H1 (cell line): ENCODE results near the gene OPA3. TPM values are rescaled to one million over a fixed set of nuclear protein-coding genes. Genes with fewer than 3 reads are reported as not detected.
A peak's percentile ranks its signal among the peaks of the same experiment; 100 is the strongest.

Experiments
- CTCF ChIA-PET: fragments of 300-600 bp; sonication (Branson Sonifier 250); formaldehyde crosslinking; loops from one replicate; lab custom pipeline; 2021; ENCODE audit not compliant: partially characterized antibody; lab: Charles Lee
- POLR2A ChIA-PET: fragments of 300-600 bp; sonication (Branson Sonifier 250); formaldehyde crosslinking; loops from one replicate; lab custom pipeline; 2021; ENCODE audit warnings: inconsistent platforms; ENCODE audit not compliant: partially characterized antibody; lab: Charles Lee
- DNase-seq, 2 experiments: peaks; one replicate each; pipeline versions ENCODE4 v3.0.0 to v3.0.0-alpha.2; 2010 to 2022; ENCODE audit warnings: low spot score in 2 of 2, low read depth in 1 of 2, mixed read lengths in 1 of 2
- FAIRE-seq: peaks from 2 replicates; lab custom pipeline; 2011; peaks lifted over from hg19 to GRCh38; lab: Jason Lieb, UNC
- H2AFZ ChIP-seq: 2 replicates; pipeline ENCODE4 v1.8.1; 2012; ENCODE audit warnings: low read length, inconsistent platforms
- H2AK5ac ChIP-seq: 2 replicates; pipeline ENCODE4 v1.6.1; 2013; ENCODE audit warnings: low read depth, low read length
- H2BK120ac ChIP-seq: replicated peaks from 2 replicates; pipeline ENCODE3; 2013; ENCODE audit warnings: low read depth, low read length, inconsistent platforms
- H2BK12ac ChIP-seq: 2 replicates; pipeline ENCODE4 v1.6.1; 2013; ENCODE audit warnings: low read depth, low read length
- H2BK15ac ChIP-seq: 2 replicates; pipeline ENCODE4 v1.6.1; 2013; ENCODE audit warnings: low read length
- H2BK20ac ChIP-seq: 2 replicates; pipeline ENCODE4 v1.6.1; 2013; ENCODE audit warnings: low read length
- H2BK5ac ChIP-seq: 2 replicates; pipeline ENCODE4 v1.6.1; 2013; ENCODE audit warnings: low read depth, low read length
- H3K14ac ChIP-seq: 2 replicates; pipeline ENCODE4 v1.6.1; 2013; ENCODE audit warnings: inconsistent platforms; ENCODE audit not compliant: insufficient read length
- H3K18ac ChIP-seq: 2 replicates; pipeline ENCODE4 v1.6.1; 2013; ENCODE audit warnings: low read length; ENCODE audit errors: extremely low read depth
- H3K23ac ChIP-seq: 2 replicates; pipeline ENCODE4 v1.6.1; 2013; ENCODE audit warnings: inconsistent platforms; ENCODE audit not compliant: insufficient read length
- H3K23me2 ChIP-seq: 2 replicates; pipeline ENCODE4 v1.6.1; 2013; ENCODE audit warnings: low read depth, low read length
- H3K27ac ChIP-seq: 2 replicates; pipeline ENCODE4 v1.6.1; 2011; ENCODE audit warnings: low read depth, low read length, inconsistent platforms
- H3K27me3 ChIP-seq, 4 experiments: replicated peaks in 1 of 4; 1 replicate in 1 of 4; 2 replicates in 3 of 4; pipeline versions ENCODE4 v1.6.1 to v1.8.1; 2011 to 2013; ENCODE audit warnings: low read length in 3 of 4, mild to moderate bottlenecking in 3 of 4, inconsistent platforms in 2 of 4, mixed read lengths in 2 of 4, moderate library complexity in 1 of 4; ENCODE audit not compliant: control insufficient read depth in 3 of 4, insufficient read depth in 3 of 4; ENCODE audit errors: extremely low read depth in 1 of 4
- H3K36me3 ChIP-seq, 4 experiments: 2 replicates each; pipeline versions ENCODE4 v1.6.1 to v1.8.1; 2011 to 2013; ENCODE audit warnings: mild to moderate bottlenecking in 4 of 4, low read length in 3 of 4, moderate library complexity in 2 of 4, control low read depth in 1 of 4, inconsistent platforms in 1 of 4; ENCODE audit not compliant: insufficient read depth in 4 of 4, control insufficient read depth in 2 of 4
- H3K4ac ChIP-seq: replicated peaks from 2 replicates; pipeline ENCODE3; 2013; ENCODE audit warnings: low read length, low read depth, mixed read lengths, inconsistent platforms; ENCODE audit not compliant: insufficient read length
- H3K4me1 ChIP-seq, 4 experiments: replicated peaks in 1 of 4; 1 replicate in 1 of 4; 2 replicates in 3 of 4; pipeline versions ENCODE4 v1.6.1 to v1.8.1; 2011 to 2013; ENCODE audit warnings: low read length in 3 of 4, inconsistent platforms in 2 of 4, mixed read lengths in 1 of 4; ENCODE audit not compliant: insufficient read depth in 4 of 4, control insufficient read depth in 3 of 4
- H3K4me2 ChIP-seq, 2 experiments: 2 replicates each; pipeline versions ENCODE4 v1.6.1 to v1.8.1; 2011 to 2013; ENCODE audit warnings: low read depth in 2 of 2, low read length in 2 of 2, control low read depth in 1 of 2, inconsistent platforms in 1 of 2, mild to moderate bottlenecking in 1 of 2; ENCODE audit not compliant: insufficient read depth in 1 of 2
- H3K4me3 ChIP-seq, 4 experiments: fragments of 200-600, 300-600 bp in 1 of 4; sonication (generic), shearing (Covaris generic), sonication (Bioruptor Twin) in 1 of 4; 2 replicates each; pipeline versions ENCODE4 v1.5.1 to v1.8.1; 2011 to 2016; ENCODE audit warnings: low read length in 4 of 4, low read depth in 3 of 4, control low read depth in 2 of 4, inconsistent platforms in 2 of 4, mild to moderate bottlenecking in 2 of 4, mixed read lengths in 1 of 4, moderate library complexity in 1 of 4; ENCODE audit not compliant: insufficient read depth in 2 of 4; ENCODE audit errors: extremely low read depth in 1 of 4
- H3K56ac ChIP-seq: replicated peaks from 2 replicates; pipeline ENCODE3; 2013; ENCODE audit warnings: low read depth, mild to moderate bottlenecking, mixed read lengths, low read length, inconsistent platforms; ENCODE audit not compliant: insufficient read length
- H3K79me1 ChIP-seq: 2 replicates; pipeline ENCODE4 v1.6.1; 2013; ENCODE audit warnings: low read depth, low read length, control low read depth
- H3K79me2 ChIP-seq, 2 experiments: 2 replicates each; pipeline versions ENCODE4 v1.6.1 to v1.8.1; 2012 to 2013; ENCODE audit warnings: low read length in 2 of 2, mild to moderate bottlenecking in 2 of 2, inconsistent platforms in 1 of 2; ENCODE audit not compliant: insufficient read depth in 2 of 2, control insufficient read depth in 1 of 2
- H3K9ac ChIP-seq, 4 experiments: replicated peaks in 1 of 4; 1 replicate in 1 of 4; 2 replicates in 3 of 4; pipeline versions ENCODE4 v1.6.1 to v1.8.1; 2011 to 2013; ENCODE audit warnings: low read depth in 3 of 4, low read length in 3 of 4, control low read depth in 2 of 4, mild to moderate bottlenecking in 2 of 4, moderate library complexity in 2 of 4, inconsistent platforms in 1 of 4; ENCODE audit errors: extremely low read depth in 1 of 4
- H3K9me3 ChIP-seq, 2 experiments: 2 replicates each; pipeline versions ENCODE4 v1.6.1 to v1.8.1; 2012 to 2013; ENCODE audit warnings: mild to moderate bottlenecking in 2 of 2, moderate library complexity in 2 of 2, control low read depth in 1 of 2, inconsistent platforms in 1 of 2, low read depth in 1 of 2, low read length in 1 of 2, mixed read lengths in 1 of 2; ENCODE audit not compliant: insufficient read depth in 2 of 2
- H4K20me1 ChIP-seq, 2 experiments: replicated peaks in 1 of 2; 2 replicates each; pipeline versions ENCODE3 to v1.8.1; 2011 to 2013; ENCODE audit warnings: inconsistent platforms in 2 of 2, low read length in 2 of 2, mild to moderate bottlenecking in 1 of 2; ENCODE audit not compliant: insufficient read depth in 2 of 2, control insufficient read depth in 1 of 2
- H4K5ac ChIP-seq: 2 replicates; pipeline ENCODE4 v1.6.1; 2013; ENCODE audit warnings: low read length, low read depth, mixed read lengths, inconsistent platforms; ENCODE audit not compliant: insufficient read length
- H4K8ac ChIP-seq: 2 replicates; pipeline ENCODE4 v1.8.0; 2013; ENCODE audit warnings: mild to moderate bottlenecking, moderate library complexity, low read length, inconsistent platforms; ENCODE audit not compliant: insufficient read depth; ENCODE audit errors: extremely low read depth
- H4K91ac ChIP-seq: replicated peaks from 2 replicates; pipeline ENCODE3; 2013; ENCODE audit warnings: low read length, mixed read lengths, inconsistent platforms; ENCODE audit not compliant: insufficient read length
- ATF2 ChIP-seq: IDR thresholded peaks from 2 replicates; pipeline ENCODE4 v1.6.1; 2012; ENCODE audit warnings: low read length, inconsistent platforms
- CBX8 ChIP-seq: fragments of 300-800, 300-1000 bp; sonication (generic); IDR thresholded peaks from 2 replicates; pipeline ENCODE4 v1.7.1; 2016; ENCODE audit warnings: low read depth, low read length, borderline replicate concordance
- HDAC2 ChIP-seq, 2 experiments: fragments of 300-600 bp in 1 of 2; sonication (generic) in 1 of 2; IDR thresholded peaks; 2 replicates each; pipeline ENCODE4 v1.6.1; 2011 to 2012; ENCODE audit warnings: low read depth in 2 of 2, low read length in 2 of 2, mild to moderate bottlenecking in 2 of 2, moderate library complexity in 2 of 2, borderline replicate concordance in 1 of 2, inconsistent platforms in 1 of 2
- HDAC6 ChIP-seq: IDR thresholded peaks from one replicate; pipeline ENCODE4 v1.7.1; 2012; ENCODE audit warnings: low read depth, mild to moderate bottlenecking, inconsistent platforms, low read length, moderate library complexity
- NANOG ChIP-seq: IDR thresholded peaks from 2 replicates; pipeline ENCODE4 v1.6.1; 2011; ENCODE audit warnings: low read length, low read depth, mild to moderate bottlenecking, inconsistent platforms; ENCODE audit not compliant: insufficient read depth, poor library complexity, severe bottlenecking
- POU5F1 ChIP-seq: IDR thresholded peaks from 2 replicates; pipeline ENCODE4 v1.6.1; 2011; ENCODE audit warnings: low read depth, mild to moderate bottlenecking, low read length, moderate library complexity
- RAD21 ChIP-seq, 2 experiments: IDR thresholded peaks in 1 of 2; conservative IDR thresholded peaks in 1 of 2; 2 replicates each; pipeline ENCODE4 v1.6.1; 2011; ENCODE audit warnings: low read depth in 2 of 2, low read length in 2 of 2, improper control_type of control experiment in 1 of 2, inconsistent platforms in 1 of 2, mild to moderate bottlenecking in 1 of 2, moderate library complexity in 1 of 2
- RNF2 ChIP-seq: fragments of 200-900, 300-1000 bp; sonication (generic); IDR thresholded peaks from 2 replicates; pipeline ENCODE4 v1.7.1; 2016; ENCODE audit warnings: borderline replicate concordance, low read depth, mild to moderate bottlenecking, antibody characterized with exemption, low read length; ENCODE audit not compliant: poor library complexity, severe bottlenecking; ENCODE audit errors: missing control alignments
- SIRT6 ChIP-seq: IDR thresholded peaks from one replicate; pipeline ENCODE4 v1.7.1; 2012; ENCODE audit warnings: low read length, inconsistent platforms
- WGBS, 2 experiments: shearing (Covaris generic) in 1 of 2; methylation state at CpG; one replicate each; pipeline versions ENCODE4 v1.1.6 to v1.1.7; 2013 to 2015; ENCODE audit warnings: low lambda C conversion rate in 2 of 2, mixed read lengths in 2 of 2, inconsistent platforms in 1 of 2, low coverage in 1 of 2, missing lambda C conversion rate in 1 of 2; ENCODE audit not compliant: insufficient replicate concordance in 2 of 2, insufficient coverage in 1 of 2, insufficient read length in 1 of 2; ENCODE audit errors: extremely low coverage in 1 of 2, missing lambda C conversion rate in 1 of 2; 5-methylcytosine and 5-hydroxymethylcytosine counted together
- polyA plus RNA-seq, 7 experiments: library from polyadenylated mRNA; depleted of rRNA in 3 of 7; stranded (reverse) in 5 of 7; unstranded in 2 of 7; fragments of >200 nt in 5 of 7; fragments of 200-250 nt in 2 of 7; gene quantifications; 1 replicate in 5 of 7; 2 replicates in 1 of 7; 4 replicates in 1 of 7; pipeline versions ENCODE4 v1.2.1 to v1.2.3, GENCODE V29; 2011 to 2013; ENCODE audit warnings: missing spikeins in 2 of 7, mixed read lengths in 2 of 7
- total RNA-seq: library from RNA; stranded (reverse); fragmentation: NEBNext Ultra II Directional; extraction: Animal tissue kit (Norgen Biotek cat#: 25700); gene quantifications from 2 replicates; pipeline ENCODE4 v1.2.1, GENCODE V29; 2021

The OPA3 gene
- total and polyA plus RNA-seq, 2 of the 8 experiments (the other 6 are each of a cell fraction or from before 2014, with no cell fraction given) = 12.5 to 14.5 TPM

GRCh38 chr19:45581576-45581975, 3.0 kb downstream of the OPA3 start:
- ChIA-PET POLR2A (interaction anchor here (0.8 kb wide), 1 partner anchor 60 kb away, joined by 3 read pairs; no protein-coding TSS in a partner anchor), CTCF (interaction anchor here (1.0 to 2.8 kb wide), 4 partner anchors 11 to 96 kb away, joined by 3 to 18 read pairs (median 4); no protein-coding TSS in a partner anchor)
- 98% methylated on average over 7 of the region's 7 CpGs; no CpG with 5 or more reads in 1 of the 2 experiments for WGBS, 2 experiments
- Histone ChIP-seq H4K5ac (no peak overlapping the region), H3K79me1 (no peaks in the 10 kb centered on the region; the same call in 1 of the 2 replicates), H2BK15ac (no peak overlapping the region), H4K91ac (no peak overlapping the region), H2BK5ac (no peak overlapping the region), H3K23me2 (peaks cover 6% of the 10 kb centered on the region), H4K8ac (peak overlapping the region; percentile 25; the same call in 1 of the 2 replicates), H3K4me1 (peaks cover 7 to 13% (median 10%) of the 10 kb centered on the region in 4 experiments), H2AFZ (no peak overlapping the region), H3K36me3 (no peaks in the 10 kb centered on the region; a peak in 1 of 8 replicates), H2BK120ac (no peak overlapping the region), H3K56ac (no peak overlapping the region), H2BK20ac (no peak overlapping the region), H3K14ac (no peak overlapping the region), H3K18ac (no peak overlapping the region), H4K20me1 (no peaks in the 10 kb centered on the region), H2BK12ac (no peak overlapping the region), H2AK5ac (no peak overlapping the region), H3K9me3 (no peaks in the 10 kb centered on the region), H3K4ac (no peak overlapping the region), H3K4me2 (no peak overlapping the region), H3K23ac (no peak overlapping the region), H3K27ac (no peak overlapping the region), H3K79me2 (peaks cover 0 to 3% of the 10 kb centered on the region in 2 experiments; a peak in 1 of 4 replicates), H3K4me3 (no peak overlapping the region), H3K27me3 (no peaks in the 10 kb centered on the region), H3K9ac (no peak overlapping the region)
- TF ChIP-seq NANOG (no peak), HDAC2 (IDR thresholded peaks at IDR 0.05; ENCODE audit: borderline replicate concordance in 1 of 2, low read depth in 2 of 2, low read length in 2 of 2) (no peak), SIRT6 (no peak), CBX8 (no peak), HDAC6 (no peak), POU5F1 (no peak), RNF2 (no peak), RAD21 (IDR thresholded peaks at IDR 0.05 in 1 of 2, conservative IDR thresholded peaks at IDR 0.05 in 1 of 2; ENCODE audit: low read depth in 2 of 2, low read length in 2 of 2) (no peak), ATF2 (no peak)
- no peak for DNase-seq
- no peak for FAIRE-seq
